Peyer's patch (tissue), 4 donors: ENCODE measurements around the gene CDC42.

Source experiments
- POLR2A ChIP-seq, 2 donors: fragments of 450-650 bp; IDR thresholded peaks; one replicate each; pipeline ENCODE4 v1.5.1; 2017; ENCODE audit warnings: antibody characterized with exemption in 2 of 2, mild to moderate bottlenecking in 2 of 2, moderate library complexity in 2 of 2
- TF ChIP-seq, protein P1 (sequence below), 6 experiments: fragments of 450-650 bp in 4 of 6; fragments of 200-600 bp in 2 of 6; sonication (generic) in 1 of 6; IDR thresholded peaks; one replicate each; pipeline ENCODE4 v1.5.1; 2017 to 2019; ENCODE audit warnings: antibody characterized with exemption in 6 of 6, mild to moderate bottlenecking in 3 of 6, moderate library complexity in 1 of 6

DNA sequence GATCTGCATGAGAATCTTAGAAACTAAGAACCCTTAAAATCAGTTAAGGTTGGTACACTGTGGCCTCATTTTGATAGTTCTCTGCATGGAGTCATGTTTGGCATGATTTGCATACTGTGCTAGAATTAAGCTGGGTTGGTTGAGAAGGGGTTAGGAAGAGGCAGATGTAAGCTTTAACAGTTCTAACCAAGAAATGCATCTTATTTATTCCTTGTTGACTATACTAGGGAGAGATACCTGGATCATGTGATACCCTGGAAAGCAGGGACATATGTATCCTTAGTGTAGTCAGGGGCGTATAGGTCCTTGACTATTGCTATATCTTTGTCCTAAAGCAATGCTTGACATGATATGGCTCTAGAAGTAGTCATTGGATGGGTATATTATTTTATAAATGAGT is 41.0 kb downstream of the CDC42 start:
- TF ChIP-seq, protein P1, sequence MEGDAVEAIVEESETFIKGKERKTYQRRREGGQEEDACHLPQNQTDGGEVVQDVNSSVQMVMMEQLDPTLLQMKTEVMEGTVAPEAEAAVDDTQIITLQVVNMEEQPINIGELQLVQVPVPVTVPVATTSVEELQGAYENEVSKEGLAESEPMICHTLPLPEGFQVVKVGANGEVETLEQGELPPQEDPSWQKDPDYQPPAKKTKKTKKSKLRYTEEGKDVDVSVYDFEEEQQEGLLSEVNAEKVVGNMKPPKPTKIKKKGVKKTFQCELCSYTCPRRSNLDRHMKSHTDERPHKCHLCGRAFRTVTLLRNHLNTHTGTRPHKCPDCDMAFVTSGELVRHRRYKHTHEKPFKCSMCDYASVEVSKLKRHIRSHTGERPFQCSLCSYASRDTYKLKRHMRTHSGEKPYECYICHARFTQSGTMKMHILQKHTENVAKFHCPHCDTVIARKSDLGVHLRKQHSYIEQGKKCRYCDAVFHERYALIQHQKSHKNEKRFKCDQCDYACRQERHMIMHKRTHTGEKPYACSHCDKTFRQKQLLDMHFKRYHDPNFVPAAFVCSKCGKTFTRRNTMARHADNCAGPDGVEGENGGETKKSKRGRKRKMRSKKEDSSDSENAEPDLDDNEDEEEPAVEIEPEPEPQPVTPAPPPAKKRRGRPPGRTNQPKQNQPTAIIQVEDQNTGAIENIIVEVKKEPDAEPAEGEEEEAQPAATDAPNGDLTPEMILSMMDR (IDR thresholded peaks at IDR 0.05): no peak
- no peak for TF ChIP-seq POLR2A (IDR thresholded peaks at IDR 0.05)
